CD14-positive monocyte (primary cell): ENCODE measurements around the gene TMEM235. TPM values are rescaled to one million over a fixed set of nuclear protein-coding genes. Genes with fewer than 3 reads are reported as not detected.

Experiments used
- DNase-seq, 3 donors: peaks; one replicate each; pipeline ENCODE4 v3.0.0-alpha.2; 2011 to 2022
- H2AFZ ChIP-seq: 2 replicates; pipeline ENCODE4 v1.6.0; 2012; ENCODE audit warnings: mild to moderate bottlenecking, low read depth, low read length, inconsistent platforms; ENCODE audit not compliant: insufficient read depth, poor library complexity, severe bottlenecking
- H3K27ac ChIP-seq, 2 donors: 1 replicate in 1 of 2; 2 replicates in 1 of 2; pipeline ENCODE4 v1.5.1; 2012 to 2013; ENCODE audit warnings: low read length in 2 of 2, control low read depth in 1 of 2, inconsistent platforms in 1 of 2, low read depth in 1 of 2, mild to moderate bottlenecking in 1 of 2
- H3K27me3 ChIP-seq, 2 donors: one replicate each; pipeline versions ENCODE4 v1.6.0 to v1.6.1; 2011 to 2013; ENCODE audit warnings: low read length in 2 of 2; ENCODE audit not compliant: control insufficient read depth in 2 of 2, insufficient read depth in 2 of 2
- H3K36me3 ChIP-seq, 2 donors: replicated peaks in 1 of 2; 1 replicate in 1 of 2; 2 replicates in 1 of 2; pipeline versions ENCODE4 v1.5.1 to v1.6.1; 2012 to 2013; ENCODE audit warnings: low read length in 2 of 2, control low read depth in 1 of 2, inconsistent platforms in 1 of 2, mild to moderate bottlenecking in 1 of 2; ENCODE audit not compliant: insufficient read depth in 2 of 2, control insufficient read depth in 1 of 2
- H3K4me1 ChIP-seq, 2 donors: 1 replicate in 1 of 2; 2 replicates in 1 of 2; pipeline versions ENCODE4 v1.5.1 to v1.6.1; 2012 to 2013; ENCODE audit warnings: low read length in 2 of 2, control low read depth in 1 of 2, inconsistent platforms in 1 of 2, mild to moderate bottlenecking in 1 of 2, moderate library complexity in 1 of 2; ENCODE audit not compliant: insufficient read depth in 2 of 2, control insufficient read depth in 1 of 2
- H3K4me2 ChIP-seq: replicated peaks from 2 replicates; pipeline ENCODE3; 2012; ENCODE audit warnings: low read length, moderate library complexity, mild to moderate bottlenecking; ENCODE audit not compliant: poor library complexity, severe bottlenecking; ENCODE audit errors: extremely low read depth
- H3K4me3 ChIP-seq, 3 experiments: fragments of 200-600 bp in 1 of 3; sonication (generic) in 1 of 3; replicated peaks in 1 of 3; 1 replicate in 2 of 3; 2 replicates in 1 of 3; pipeline ENCODE4 v1.5.1; 2011 to 2013; ENCODE audit warnings: low read length in 3 of 3, mild to moderate bottlenecking in 3 of 3, control low read depth in 2 of 3, low read depth in 2 of 3, inconsistent platforms in 1 of 3, moderate library complexity in 1 of 3
- H3K79me2 ChIP-seq: 2 replicates; pipeline ENCODE4 v1.6.0; 2012; ENCODE audit warnings: mild to moderate bottlenecking, control low read depth, inconsistent platforms, low read length, moderate library complexity; ENCODE audit not compliant: insufficient read depth
- H3K9ac ChIP-seq: 2 replicates; pipeline ENCODE4 v1.6.0; 2017; ENCODE audit warnings: low read length, mild to moderate bottlenecking; ENCODE audit not compliant: insufficient read depth, poor library complexity, severe bottlenecking
- H3K9me3 ChIP-seq, 2 donors: replicated peaks in 1 of 2; 1 replicate in 1 of 2; 2 replicates in 1 of 2; pipeline versions ENCODE4 v1.5.1 to v1.6.1; 2012 to 2013; ENCODE audit warnings: low read length in 2 of 2, control low read depth in 1 of 2; ENCODE audit not compliant: control insufficient read depth in 1 of 2, insufficient read depth in 1 of 2
- H4K20me1 ChIP-seq: 2 replicates; pipeline ENCODE4 v1.6.0; 2012; ENCODE audit warnings: mild to moderate bottlenecking, low read length, control low read depth, moderate library complexity; ENCODE audit not compliant: insufficient read depth
- H3K27ac Mint-ChIP-seq, 7 donors: one replicate each; pipeline ENCODE4 v1.8.0; 2020; ENCODE audit warnings: mild to moderate bottlenecking in 7 of 7, mixed read lengths in 7 of 7, moderate library complexity in 6 of 7, inconsistent platforms in 2 of 7
- H3K27me3 Mint-ChIP-seq, 3 donors: one replicate each; pipeline ENCODE4 v1.8.0; 2021 to 2022; ENCODE audit warnings: low read depth in 3 of 3, mild to moderate bottlenecking in 3 of 3, mixed read lengths in 3 of 3, moderate library complexity in 3 of 3, inconsistent platforms in 1 of 3
- H3K36me3 Mint-ChIP-seq, 2 donors: one replicate each; pipeline ENCODE4 v1.8.0; 2020; ENCODE audit warnings: mixed read lengths in 2 of 2, inconsistent platforms in 1 of 2, mild to moderate bottlenecking in 1 of 2
- H3K4me1 Mint-ChIP-seq: one replicate; pipeline ENCODE4 v1.8.0; 2020; ENCODE audit warnings: mild to moderate bottlenecking, mixed read lengths
- H3K4me3 Mint-ChIP-seq, 2 donors: one replicate each; pipeline ENCODE4 v1.8.0; 2020; ENCODE audit warnings: mild to moderate bottlenecking in 2 of 2, mixed read lengths in 2 of 2, moderate library complexity in 1 of 2
- H3K9me3 Mint-ChIP-seq, 7 donors: one replicate each; pipeline ENCODE4 v1.8.0; 2020 to 2022; ENCODE audit warnings: mixed read lengths in 7 of 7, mild to moderate bottlenecking in 6 of 7, moderate library complexity in 6 of 7, inconsistent platforms in 2 of 7
- CTCF ChIP-seq: fragments of 200-600 bp; IDR thresholded peaks from one replicate; pipeline ENCODE4 v1.8.0; 2022; ENCODE audit warnings: antibody characterized with exemption, mild to moderate bottlenecking
- WGBS: methylation state at CpG from one replicate; pipeline ENCODE4 v1.1.5; 2013; ENCODE audit warnings: missing lambda C conversion rate; ENCODE audit not compliant: insufficient coverage; 5-methylcytosine and 5-hydroxymethylcytosine counted together
- intact Hi-C, 2 donors: fragments of 100-400 bp; cut with micrococcal nuclease; formaldehyde crosslinking; loops; one replicate each; pipeline versions ENCODE4 v1.15.0 to v1.15.1; 2023
- polyA plus RNA-seq, 3 donors: library from polyadenylated mRNA; depleted of rRNA in 1 of 3; unstranded in 2 of 3; stranded (reverse) in 1 of 3; fragments of 300-500 nt in 2 of 3; fragments of >200 nt in 1 of 3; fragmentation: Illumina TruSeq in 2 of 3; gene quantifications; 1 replicate in 2 of 3; 2 replicates in 1 of 3; pipeline ENCODE4 v1.2.3, GENCODE V29; 2012 to 2021

Gene TMEM235
- polyA plus RNA-seq, 3 donors = not detected

GRCh38 chr17:78269955-78270381 is 38.5 kb downstream of the TMEM235 start:
- Histone ChIP-seq H3K79me2 (no peaks in the 10 kb centered on the region), H3K9me3 (no peaks in the 10 kb centered on the region), H3K27me3 (peaks cover 3 to 12% of the 10 kb centered on the region in 2 donors), H3K4me1 (peaks cover 8 to 12% of the 10 kb centered on the region in 2 donors), H3K27ac (no peak overlapping the region), H3K4me2 (no peak overlapping the region), H2AFZ (no peak overlapping the region), H3K36me3 (no peaks in the 10 kb centered on the region), H3K4me3 (no peak overlapping the region), H3K9ac (no peak overlapping the region), H4K20me1 (no peaks in the 10 kb centered on the region)
- Mint-ChIP-seq H3K9me3 (peaks cover 0 to 2% (median 0%) of the 10 kb centered on the region in 7 donors), H3K27me3 (peaks cover 9 to 31% (median 14%) of the 10 kb centered on the region in 3 donors), H3K4me1 (peaks cover 14% of the 10 kb centered on the region), H3K27ac (no peak overlapping the region), H3K4me3 (no peak overlapping the region), H3K36me3 (peaks cover 0 to 3% of the 10 kb centered on the region in 2 donors)
- TF ChIP-seq CTCF = no peak
- DNase-seq = no peak
- WGBS = 94% methylated on average over 5 of the region's 8 CpGs
- intact Hi-C loops = no loop called here

- Histone ChIP-seq H3K9ac (no peak overlapping the region), H3K36me3 (no peaks in the 10 kb centered on the region), H3K4me1 (peaks cover 8 to 12% of the 10 kb centered on the region in 2 donors), H3K27me3 (peaks cover 3 to 12% of the 10 kb centered on the region in 2 donors), H3K79me2 (no peaks in the 10 kb centered on the region), H3K4me3 (no peak overlapping the region), H4K20me1 (no peaks in the 10 kb centered on the region), H3K4me2 (no peak overlapping the region), H3K27ac (no peak overlapping the region), H3K9me3 (no peaks in the 10 kb centered on the region), H2AFZ (no peak overlapping the region)
- DNase-seq = no peak
- peak overlapping the region in 1 of 7 donors; percentile 40 for H3K27ac Mint-ChIP-seq
- no peak for TF ChIP-seq CTCF
- H3K27me3 Mint-ChIP-seq = peaks cover 10 to 31% (median 18%) of the 10 kb centered on the region in 3 donors
- intact Hi-C loops = no loop called here
- WGBS = 93% methylated on average over 5 of the region's 12 CpGs
- peak overlapping the region in 1 of 2 donors; percentile 88 for H3K4me3 Mint-ChIP-seq
- H3K9me3 Mint-ChIP-seq = peaks cover 0 to 2% (median 0%) of the 10 kb centered on the region in 7 donors
- peaks cover 13% of the 10 kb centered on the region for H3K4me1 Mint-ChIP-seq
- peaks cover 0 to 3% of the 10 kb centered on the region in 2 donors for H3K36me3 Mint-ChIP-seq
Measured at GRCh38 chr17:78271419-78272170, 40.2 kb downstream of the TMEM235 start.
